ENCODE data around the gene TSPOAP1. TPM values are rescaled to one million over a fixed set of nuclear protein-coding genes. Genes with fewer than 3 reads are reported as not detected.

TSPOAP1 gene
- total RNA-seq, 1 donor from 2014 or later: 7.1 TPM

DNA sequence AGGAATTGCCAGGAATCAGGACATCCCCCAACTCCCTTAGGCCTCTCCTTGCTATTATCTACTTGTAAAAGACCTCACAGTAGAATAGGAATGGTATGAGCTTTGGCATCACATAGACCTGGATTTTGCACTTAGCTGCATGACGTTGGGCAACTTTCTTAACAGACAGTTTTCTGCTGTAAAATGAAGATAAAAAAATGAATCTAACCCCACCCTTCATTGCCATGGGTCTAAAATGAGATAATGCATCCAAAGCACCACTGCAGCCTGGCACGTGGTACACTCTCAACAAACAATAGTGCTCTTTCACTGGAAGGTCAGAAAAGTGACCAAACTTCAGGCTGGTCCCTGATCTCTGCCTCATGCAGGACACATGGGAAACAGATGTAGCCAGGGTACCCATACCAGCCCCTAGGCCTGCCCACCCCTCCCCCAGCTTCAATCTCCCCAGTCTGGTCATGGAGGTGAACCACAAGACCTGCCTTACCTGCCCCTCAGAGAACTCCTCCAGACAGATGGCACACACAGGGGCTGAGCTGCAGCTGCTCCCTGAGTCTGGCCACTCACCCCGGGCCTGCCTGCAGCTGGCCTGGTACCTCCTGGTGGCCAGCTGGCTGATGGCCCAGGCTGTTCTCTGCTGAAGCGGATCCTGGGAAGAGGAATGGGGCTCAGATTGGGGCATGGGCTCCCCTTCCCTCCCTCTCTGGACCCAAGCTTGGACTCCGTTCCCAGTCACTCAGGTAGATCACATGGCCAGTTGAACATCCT lies 31.9 kb upstream of the TSPOAP1 start:
- TF ChIP-seq, protein P1, sequence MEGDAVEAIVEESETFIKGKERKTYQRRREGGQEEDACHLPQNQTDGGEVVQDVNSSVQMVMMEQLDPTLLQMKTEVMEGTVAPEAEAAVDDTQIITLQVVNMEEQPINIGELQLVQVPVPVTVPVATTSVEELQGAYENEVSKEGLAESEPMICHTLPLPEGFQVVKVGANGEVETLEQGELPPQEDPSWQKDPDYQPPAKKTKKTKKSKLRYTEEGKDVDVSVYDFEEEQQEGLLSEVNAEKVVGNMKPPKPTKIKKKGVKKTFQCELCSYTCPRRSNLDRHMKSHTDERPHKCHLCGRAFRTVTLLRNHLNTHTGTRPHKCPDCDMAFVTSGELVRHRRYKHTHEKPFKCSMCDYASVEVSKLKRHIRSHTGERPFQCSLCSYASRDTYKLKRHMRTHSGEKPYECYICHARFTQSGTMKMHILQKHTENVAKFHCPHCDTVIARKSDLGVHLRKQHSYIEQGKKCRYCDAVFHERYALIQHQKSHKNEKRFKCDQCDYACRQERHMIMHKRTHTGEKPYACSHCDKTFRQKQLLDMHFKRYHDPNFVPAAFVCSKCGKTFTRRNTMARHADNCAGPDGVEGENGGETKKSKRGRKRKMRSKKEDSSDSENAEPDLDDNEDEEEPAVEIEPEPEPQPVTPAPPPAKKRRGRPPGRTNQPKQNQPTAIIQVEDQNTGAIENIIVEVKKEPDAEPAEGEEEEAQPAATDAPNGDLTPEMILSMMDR (IDR thresholded peaks at IDR 0.05): no peak
- Histone ChIP-seq H3K4me3 (no peak overlapping the region), H3K27me3 (no peaks in the 10 kb centered on the region), H3K9me3 (no peaks in the 10 kb centered on the region), H3K4me1 (peaks cover 9% of the 10 kb centered on the region), H3K27ac (no peak overlapping the region), H3K36me3 (no peaks in the 10 kb centered on the region)
- intact Hi-C loops (cut with DNase I): no loop called here
- no peak for DNase-seq (ENCODE audit: extremely low spot score in 2 of 2)

DNA sequence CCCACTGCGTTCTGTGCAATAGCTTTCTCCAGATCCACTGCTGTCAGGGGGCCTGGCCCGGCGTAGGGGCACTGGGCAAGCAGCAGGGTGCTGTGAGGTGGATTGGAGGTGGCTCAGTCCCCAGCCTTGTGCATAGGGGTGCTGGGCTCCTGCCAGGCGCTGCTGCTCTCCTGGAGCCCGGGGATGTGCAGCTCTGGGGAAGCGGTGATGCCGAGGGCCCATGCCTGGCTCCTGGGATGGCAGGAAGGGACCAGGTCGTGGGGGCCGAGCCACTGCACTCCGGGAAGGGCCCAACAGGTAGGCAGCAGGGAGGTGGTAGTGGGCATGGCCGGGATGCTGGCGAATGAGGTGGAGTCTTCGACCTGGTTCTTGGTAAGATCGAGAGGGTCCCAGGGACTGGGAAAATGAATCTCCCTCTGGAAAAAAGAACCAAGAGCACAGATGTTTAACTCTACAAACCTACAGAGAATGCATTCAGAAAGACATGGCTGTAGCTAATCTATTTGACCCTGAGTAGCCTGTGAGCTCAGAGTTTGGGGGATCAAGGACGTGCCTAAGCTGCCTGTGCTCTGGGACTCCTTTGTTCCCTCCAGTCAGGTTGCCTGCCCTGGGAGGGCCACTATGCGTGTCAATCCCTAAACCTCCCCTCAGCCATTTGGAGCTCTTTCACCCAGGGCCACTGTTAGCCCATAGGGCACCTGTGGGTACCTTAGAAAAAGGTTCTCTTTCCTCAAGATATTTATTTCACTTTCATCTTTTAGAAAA lies 30.0 kb upstream of the TSPOAP1 start:
- Histone ChIP-seq H3K36me3 (no peaks in the 10 kb centered on the region), H3K4me1 (peaks cover under 1% of the 10 kb centered on the region), H3K9me3 (no peaks in the 10 kb centered on the region), H3K4me3 (no peak overlapping the region), H3K27ac (no peak overlapping the region), H3K27me3 (no peaks in the 10 kb centered on the region)
- TF ChIP-seq, protein P1 (IDR thresholded peaks at IDR 0.05): no peak
- DNase-seq (ENCODE audit: extremely low spot score in 2 of 2): no peak
- intact Hi-C loops (cut with DNase I): no loop called here

DNA sequence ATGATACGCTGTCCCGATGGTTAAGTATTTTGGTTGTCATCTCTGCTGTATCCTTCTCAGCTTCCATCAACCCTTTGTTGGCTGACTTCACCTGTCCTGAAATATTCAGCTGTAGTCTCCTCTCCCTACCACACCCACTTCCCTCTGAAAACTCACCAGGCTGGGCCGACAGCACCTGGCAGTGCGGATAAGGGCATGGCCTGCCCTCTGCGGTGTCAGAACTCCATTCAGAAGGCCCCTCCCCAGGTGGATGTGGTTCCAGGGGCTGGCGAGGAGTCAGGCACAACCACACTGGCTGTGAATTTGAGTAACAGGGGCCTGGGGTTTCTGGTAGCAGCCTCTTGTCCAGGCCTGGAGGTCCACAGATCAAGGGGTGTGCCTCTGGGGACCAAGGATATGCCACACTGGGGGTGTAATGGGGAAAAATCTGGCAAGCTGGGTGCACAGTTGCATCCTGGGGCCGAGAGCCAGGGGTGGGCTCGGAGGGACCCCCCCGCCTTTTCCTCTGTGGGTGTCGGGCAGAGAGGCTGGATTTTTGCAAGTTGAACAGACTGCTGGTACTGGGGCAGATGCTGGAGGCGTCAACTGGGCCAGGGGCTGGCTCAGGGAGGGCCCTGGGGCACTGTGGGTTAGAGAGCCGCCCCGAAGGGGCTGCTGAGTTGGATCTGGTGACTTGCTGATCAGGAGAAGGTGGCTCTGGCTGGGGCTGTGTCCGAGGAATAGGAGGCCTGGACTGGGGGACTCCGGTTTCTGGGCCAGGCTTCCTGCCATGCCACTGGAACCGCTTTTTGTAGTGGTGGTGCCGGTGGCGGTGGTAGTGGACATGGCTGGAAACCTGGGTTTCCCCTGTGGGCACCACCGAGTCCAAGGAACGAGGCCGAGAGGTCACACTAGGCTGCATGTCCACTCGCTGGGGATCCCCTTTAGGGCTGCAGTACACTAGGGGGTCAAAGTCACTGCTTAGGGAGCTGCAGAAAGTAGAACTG lies 29.0 kb upstream of the TSPOAP1 start:
- no peaks in the 10 kb centered on the region for H3K9me3 ChIP-seq
- H3K36me3 ChIP-seq: no peaks in the 10 kb centered on the region
- no peak overlapping the region for H3K27ac ChIP-seq
- intact Hi-C loops (cut with DNase I): no loop called here
- TF ChIP-seq POLR2AphosphoS5 (IDR thresholded peaks at IDR 0.05; ENCODE audit: insufficient read depth in 1 of 2, low read depth in 1 of 2) (no peak), POLR2A (IDR thresholded peaks at IDR 0.05) (no peak)
- TF ChIP-seq, protein P1 (IDR thresholded peaks at IDR 0.05): no peak
- H3K4me3 ChIP-seq: no peak overlapping the region
- no peak for DNase-seq (ENCODE audit: extremely low spot score in 2 of 2)
- peaks cover 8% of the 10 kb centered on the region for H3K4me1 ChIP-seq
- H3K27me3 ChIP-seq: no peaks in the 10 kb centered on the region

GRCh38 chr17:58356231-58356630 lies 27.6 kb upstream of the TSPOAP1 start:
- no peak for DNase-seq (ENCODE audit: extremely low spot score in 2 of 2)
- TF ChIP-seq POLR2AphosphoS5 (IDR thresholded peaks at IDR 0.05; ENCODE audit: insufficient read depth in 1 of 2, low read depth in 1 of 2) (no peak), POLR2A (IDR thresholded peaks at IDR 0.05) (no peak)
- TF ChIP-seq, protein P1 (IDR thresholded peaks at IDR 0.05): no peak
- no peak overlapping the region for H3K27ac ChIP-seq
- H3K4me1 ChIP-seq: peaks cover 14% of the 10 kb centered on the region
- H3K27me3 ChIP-seq: no peaks in the 10 kb centered on the region
- H3K36me3 ChIP-seq: no peaks in the 10 kb centered on the region
- no peak overlapping the region for H3K4me3 ChIP-seq
- intact Hi-C loops (cut with DNase I): no loop called here
- no peaks in the 10 kb centered on the region for H3K9me3 ChIP-seq
